ENCODE data around the gene GPATCH2L.

GPATCH2L gene

GRCh38 chr14:76136476-76137110 lies 15.1 kb upstream of the GPATCH2L start:
- DNase-seq (ENCODE audit: low read depth in 2 of 2), result no peak

- no peak for DNase-seq (ENCODE audit: low read depth in 2 of 2)
These were observed 13.5 kb upstream of the GPATCH2L start for GRCh38 chr14:76138119-76138757.

- DNase-seq (ENCODE audit: low read depth in 2 of 2), result no peak
These were observed 12.7 kb upstream of the GPATCH2L start for GRCh38 chr14:76138758-76139723.

GRCh38 chr14:76143642-76144041 lies 8.1 kb upstream of the GPATCH2L start:
- no peak for DNase-seq (ENCODE audit: low read depth in 2 of 2)

- DNase-seq (ENCODE audit: low read depth in 2 of 2), result no peak
These were observed 4.7 kb upstream of the GPATCH2L start for GRCh38 chr14:76146976-76147375.

- no peak for DNase-seq (ENCODE audit: low read depth in 2 of 2)
These were observed 2.5 kb upstream of the GPATCH2L start for GRCh38 chr14:76149196-76149595.

GRCh38 chr14:76152333-76152681 lies 585 bp downstream of the GPATCH2L start:
- peak; percentile 46 to 68 for DNase-seq (ENCODE audit: low read depth in 2 of 2)

- no peak for DNase-seq (ENCODE audit: low read depth in 2 of 2)
These were observed 2.2 kb downstream of the GPATCH2L start for GRCh38 chr14:76153919-76154318.

GRCh38 chr14:76154539-76155126 lies 2.9 kb downstream of the GPATCH2L start:
- DNase-seq (ENCODE audit: low read depth in 2 of 2), result no peak

- DNase-seq (ENCODE audit: low read depth in 2 of 2), result no peak
These were observed 12.1 kb downstream of the GPATCH2L start for GRCh38 chr14:76163668-76164363.

- DNase-seq (ENCODE audit: low read depth in 2 of 2), result no peak
These were observed 16.8 kb downstream of the GPATCH2L start for GRCh38 chr14:76168531-76168930.

GRCh38 chr14:76169776-76170175 lies 18.1 kb downstream of the GPATCH2L start:
- no peak for DNase-seq (ENCODE audit: low read depth in 2 of 2)

GRCh38 chr14:76174982-76175381 lies 23.3 kb downstream of the GPATCH2L start:
- no peak for DNase-seq (ENCODE audit: low read depth in 2 of 2)

GRCh38 chr14:76175942-76176341 lies 24.2 kb downstream of the GPATCH2L start:
- DNase-seq (ENCODE audit: low read depth in 2 of 2), result no peak

- no peak for DNase-seq (ENCODE audit: low read depth in 2 of 2)
These were observed 29.8 kb downstream of the GPATCH2L start for GRCh38 chr14:76181546-76181945.

GRCh38 chr14:76186308-76187027 lies 34.7 kb downstream of the GPATCH2L start:
- DNase-seq (ENCODE audit: low read depth in 2 of 2), result no peak

- no peak for DNase-seq (ENCODE audit: low read depth in 2 of 2)
These were observed 39.6 kb downstream of the GPATCH2L start for GRCh38 chr14:76191297-76191696.

- DNase-seq (ENCODE audit: low read depth in 2 of 2), result no peak
These were observed 42.0 kb downstream of the GPATCH2L start for GRCh38 chr14:76193696-76194095.

- no peak for DNase-seq (ENCODE audit: low read depth in 2 of 2)
These were observed 42.6 kb downstream of the GPATCH2L start for GRCh38 chr14:76194327-76194726.

GRCh38 chr14:76195003-76195402 lies 43.3 kb downstream of the GPATCH2L start:
- no peak for DNase-seq (ENCODE audit: low read depth in 2 of 2)

Measured in stimulated activated CD4-positive, alpha-beta T cell treated with anti-CD3 and anti-CD28 coated beads, Interleukin-15, amount 100 ng/mL, for 48 hours (primary cell).